CD4-positive, alpha-beta T cell (primary cell): ENCODE data around the gene PRSS56. TPM values are rescaled to one million over a fixed set of nuclear protein-coding genes. Genes with fewer than 3 reads are reported as not detected.
A peak's percentile ranks its signal among the peaks of the same experiment; 100 is the strongest.

ENCODE experiments used
- ATAC-seq: fragments of 200-7000 bp; cut with Tn5 transposase; one replicate; pipeline ENCODE4 v1.10.0; 2022; ENCODE audit warnings: mild to moderate bottlenecking; ENCODE audit not compliant: poor library complexity
- CTCF ChIA-PET: fragments of 350-600 bp; sonication (Branson Sonifier 250); formaldehyde crosslinking; loops from one replicate; lab custom pipeline; 2021; ENCODE audit warnings: antibody characterized with exemption, inconsistent platforms; lab: Charles Lee
- POLR2A ChIA-PET: fragments of 350-600 bp; sonication (Branson Sonifier 250); formaldehyde crosslinking; loops from one replicate; lab custom pipeline; 2021; ENCODE audit warnings: antibody characterized with exemption, inconsistent platforms; lab: Charles Lee
- DNase-seq, 14 experiments: peaks; one replicate each; pipeline ENCODE4 v3.0.0-alpha.2; 2013 to 2020; ENCODE audit warnings: mixed read lengths in 2 of 14
- H3K27ac ChIP-seq, 2 donors: one replicate each; pipeline versions ENCODE4 v1.5.1 to v1.7.0; 2013; ENCODE audit warnings: low read length in 2 of 2, low read depth in 1 of 2, mild to moderate bottlenecking in 1 of 2
- H3K27me3 ChIP-seq, 2 experiments: 1 replicate in 1 of 2; 2 replicates in 1 of 2; pipeline versions ENCODE4 v1.6.1 to v1.7.0; 2013; ENCODE audit warnings: low read length in 2 of 2, control low read depth in 1 of 2, mild to moderate bottlenecking in 1 of 2, moderate library complexity in 1 of 2; ENCODE audit not compliant: insufficient read depth in 2 of 2, control insufficient read depth in 1 of 2
- H3K36me3 ChIP-seq: one replicate; pipeline ENCODE4 v1.6.1; 2013; ENCODE audit warnings: low read length, control low read depth; ENCODE audit not compliant: insufficient read depth
- H3K4me1 ChIP-seq: one replicate; pipeline ENCODE4 v1.6.1; 2013; ENCODE audit warnings: low read length, control low read depth; ENCODE audit not compliant: insufficient read depth
- H3K4me3 ChIP-seq: one replicate; pipeline ENCODE4 v1.5.1; 2013; ENCODE audit warnings: mild to moderate bottlenecking, low read length, moderate library complexity
- H3K9me3 ChIP-seq, 2 experiments: 1 replicate in 1 of 2; 2 replicates in 1 of 2; pipeline versions ENCODE4 v1.6.1 to v1.7.0; 2013; ENCODE audit warnings: low read length in 2 of 2, mild to moderate bottlenecking in 2 of 2, control low read depth in 1 of 2, moderate library complexity in 1 of 2; ENCODE audit not compliant: control insufficient read depth in 1 of 2, insufficient read depth in 1 of 2
- H3K27ac Mint-ChIP-seq: one replicate; pipeline ENCODE4 v1.8.0; 2020; ENCODE audit warnings: mixed read lengths
- H3K27me3 Mint-ChIP-seq: one replicate; pipeline ENCODE4 v1.8.0; 2021; ENCODE audit warnings: mixed read lengths
- H3K36me3 Mint-ChIP-seq: one replicate; pipeline ENCODE4 v1.8.0; 2021; ENCODE audit warnings: low read depth, mixed read lengths
- H3K4me1 Mint-ChIP-seq: one replicate; pipeline ENCODE4 v1.8.0; 2021; ENCODE audit warnings: low read depth, mixed read lengths
- H3K4me3 Mint-ChIP-seq: one replicate; pipeline ENCODE4 v1.8.0; 2020; ENCODE audit warnings: mild to moderate bottlenecking, mixed read lengths
- H3K9me3 Mint-ChIP-seq: one replicate; pipeline ENCODE4 v1.8.0; 2020; ENCODE audit warnings: mixed read lengths
- CTCF ChIP-seq: fragments of 200-600 bp; IDR thresholded peaks from one replicate; pipeline ENCODE4 v1.8.0; 2022; ENCODE audit warnings: antibody characterized with exemption, mild to moderate bottlenecking
- intact Hi-C, 2 experiments: fragments of 100-400 bp; cut with DNase I in 1 of 2; cut with micrococcal nuclease in 1 of 2; formaldehyde crosslinking; loops; one replicate each; pipeline versions ENCODE4 v1.15.1 to v1.9.0; 2023 to 2025; cut with DNase I, micrococcal nuclease
- total RNA-seq, 174 experiments: library from RNA in 2 of 174; stranded (reverse) in 2 of 174; gene quantifications; one replicate each; pipeline ENCODE4 v1.2.3 and lab custom pipeline; 2021 to 2026

PRSS56 gene
- total RNA-seq, 2 experiments from 2014 or later: not detected

GRCh38 chr2:232537079-232537478, 16.9 kb downstream of the PRSS56 start:
- peak in 1 of 14 experiments; percentile 13 for DNase-seq
- ChIA-PET POLR2A (no interaction called here), CTCF (no interaction called here)
- H3K36me3 ChIP-seq: no peaks in the 10 kb centered on the region
- H3K27ac ChIP-seq: no peak overlapping the region
- Mint-ChIP-seq H3K36me3 (no peaks in the 10 kb centered on the region), H3K9me3 (no peaks in the 10 kb centered on the region), H3K27ac (no peak overlapping the region), H3K27me3 (peaks cover 20% of the 10 kb centered on the region), H3K4me3 (no peak overlapping the region), H3K4me1 (no peaks in the 10 kb centered on the region)
- no peak for TF ChIP-seq CTCF
- peaks cover 5 to 23% of the 10 kb centered on the region in 2 experiments for H3K27me3 ChIP-seq
- intact Hi-C loops: no loop called here
- peaks cover 0 to 15% of the 10 kb centered on the region in 2 experiments for H3K9me3 ChIP-seq
- no peak for ATAC-seq
- H3K4me1 ChIP-seq: no peaks in the 10 kb centered on the region
- H3K4me3 ChIP-seq: no peak overlapping the region

- no peak overlapping the region for H3K27ac Mint-ChIP-seq
- H3K4me3 Mint-ChIP-seq: no peak overlapping the region
- no peak overlapping the region for H3K27ac ChIP-seq
- H3K27me3 Mint-ChIP-seq: peaks cover 19% of the 10 kb centered on the region
- H3K27me3 ChIP-seq: peaks cover 5 to 23% of the 10 kb centered on the region in 2 experiments
- CTCF ChIA-PET: no interaction called here
- no peak for TF ChIP-seq CTCF
- no peak for ATAC-seq
- H3K4me1 ChIP-seq: no peaks in the 10 kb centered on the region
- peaks cover 0 to 15% of the 10 kb centered on the region in 2 experiments for H3K9me3 ChIP-seq
- POLR2A ChIA-PET: no interaction called here
- intact Hi-C loops: no loop called here
- H3K9me3 Mint-ChIP-seq: no peaks in the 10 kb centered on the region
- H3K4me1 Mint-ChIP-seq: no peaks in the 10 kb centered on the region
- no peaks in the 10 kb centered on the region for H3K36me3 Mint-ChIP-seq
- no peaks in the 10 kb centered on the region for H3K36me3 ChIP-seq
- no peak for DNase-seq
- H3K4me3 ChIP-seq: no peak overlapping the region
Measured at GRCh38 chr2:232537499-232537898, 17.3 kb downstream of the PRSS56 start.

GRCh38 chr2:232538671-232539070, 18.5 kb downstream of the PRSS56 start:
- ChIA-PET CTCF (no interaction called here), POLR2A (no interaction called here)
- H3K4me3 ChIP-seq: no peak overlapping the region
- no peaks in the 10 kb centered on the region for H3K36me3 ChIP-seq
- H3K27ac Mint-ChIP-seq: no peak overlapping the region
- H3K9me3 ChIP-seq: peaks cover 0 to 18% of the 10 kb centered on the region in 2 experiments
- H3K4me1 Mint-ChIP-seq: peaks cover 3% of the 10 kb centered on the region
- no peaks in the 10 kb centered on the region for H3K36me3 Mint-ChIP-seq
- H3K27me3 ChIP-seq: peaks cover 5 to 23% of the 10 kb centered on the region in 2 experiments
- H3K27ac ChIP-seq: no peak overlapping the region
- peaks cover 12% of the 10 kb centered on the region for H3K27me3 Mint-ChIP-seq
- no peaks in the 10 kb centered on the region for H3K9me3 Mint-ChIP-seq
- intact Hi-C loops: no loop called here
- H3K4me3 Mint-ChIP-seq: no peak overlapping the region
- ATAC-seq (no peak), DNase-seq (peak in 1 of 14 experiments; percentile 31)
- H3K4me1 ChIP-seq: no peaks in the 10 kb centered on the region
- no peak for TF ChIP-seq CTCF
